T-helper 1 cell (primary cell): ENCODE data around the gene INCENP.
A peak's percentile ranks its signal among the peaks of the same experiment; 100 is the strongest.

Experiments used
- DNase-seq, 5 donors: peaks; one replicate each; pipeline ENCODE4 v3.0.0-alpha.2; 2012 to 2020

INCENP gene

GRCh38 chr11:62141111-62142042 lies 17.6 kb downstream of the INCENP start:
- DNase-seq, result no peak

DNA sequence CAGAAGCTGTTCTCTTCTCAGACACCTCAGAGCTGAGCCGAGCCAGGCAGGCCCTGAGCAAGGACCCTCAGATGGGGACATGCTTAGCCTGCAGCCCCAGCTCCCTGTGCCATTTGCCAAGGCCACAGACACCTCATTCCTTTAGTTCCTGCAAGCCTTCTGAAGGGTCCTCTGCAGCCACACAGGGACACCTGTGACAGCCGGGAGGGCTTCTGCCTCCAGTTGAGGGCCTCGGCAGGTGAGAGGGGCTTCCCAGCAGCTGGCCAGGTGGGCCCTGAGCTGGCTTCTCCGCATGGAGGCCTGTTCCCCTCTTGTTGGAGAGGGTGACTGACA lies 18.2 kb downstream of the INCENP start:
- no peak for DNase-seq

- no peak for DNase-seq
Observed at GRCh38 chr11:62142921-62143320, 19.1 kb downstream of the INCENP start.

DNA sequence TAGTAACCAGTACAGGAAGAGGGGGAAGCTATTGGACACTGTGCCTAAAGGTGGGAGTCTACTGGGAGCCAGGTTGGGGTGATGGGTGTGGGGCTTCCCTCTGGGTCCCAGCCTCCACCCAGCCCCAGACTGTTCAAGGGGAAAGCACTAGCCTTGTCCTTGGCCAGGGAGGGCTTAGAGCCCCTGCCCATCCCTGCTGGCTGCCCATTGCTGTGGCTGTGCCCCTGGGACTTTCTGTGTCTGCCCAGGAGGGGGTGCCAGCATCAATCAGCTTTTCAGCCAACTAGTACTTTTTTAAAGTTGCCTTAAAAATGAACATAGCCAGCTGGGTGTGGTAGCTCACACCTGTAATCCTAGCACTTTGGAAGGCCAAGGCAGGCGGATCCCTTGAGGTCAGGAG lies 19.9 kb downstream of the INCENP start:
- no peak for DNase-seq

DNA sequence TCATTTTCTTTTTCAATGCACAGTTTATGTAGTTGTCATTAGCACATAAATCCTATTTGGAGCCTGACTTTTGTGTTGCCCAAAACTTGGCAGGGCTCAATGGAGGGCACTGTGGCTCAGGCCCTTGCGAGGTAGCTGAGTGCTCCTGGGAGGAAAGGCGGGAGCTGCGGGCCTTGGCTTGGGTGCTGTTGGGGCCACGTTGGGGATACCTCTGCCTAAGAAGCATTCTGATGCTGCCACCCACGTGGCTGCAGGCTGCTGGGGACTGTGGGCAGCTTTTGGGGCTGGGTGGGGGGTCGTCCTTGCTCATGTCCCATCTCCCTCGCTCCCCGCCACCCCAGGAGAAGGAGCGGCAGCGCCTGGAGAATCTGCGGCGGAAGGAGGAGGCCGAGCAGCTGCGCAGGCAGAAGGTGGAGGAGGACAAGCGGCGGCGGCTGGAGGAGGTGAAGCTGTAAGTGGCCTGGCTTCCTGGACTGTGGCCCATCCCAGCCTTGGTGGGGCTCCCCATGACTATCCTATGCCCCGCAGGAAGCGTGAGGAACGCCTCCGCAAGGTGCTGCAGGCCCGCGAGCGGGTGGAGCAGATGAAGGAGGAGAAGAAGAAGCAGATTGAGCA lies 20.9 kb downstream of the INCENP start:
- no peak for DNase-seq

DNA sequence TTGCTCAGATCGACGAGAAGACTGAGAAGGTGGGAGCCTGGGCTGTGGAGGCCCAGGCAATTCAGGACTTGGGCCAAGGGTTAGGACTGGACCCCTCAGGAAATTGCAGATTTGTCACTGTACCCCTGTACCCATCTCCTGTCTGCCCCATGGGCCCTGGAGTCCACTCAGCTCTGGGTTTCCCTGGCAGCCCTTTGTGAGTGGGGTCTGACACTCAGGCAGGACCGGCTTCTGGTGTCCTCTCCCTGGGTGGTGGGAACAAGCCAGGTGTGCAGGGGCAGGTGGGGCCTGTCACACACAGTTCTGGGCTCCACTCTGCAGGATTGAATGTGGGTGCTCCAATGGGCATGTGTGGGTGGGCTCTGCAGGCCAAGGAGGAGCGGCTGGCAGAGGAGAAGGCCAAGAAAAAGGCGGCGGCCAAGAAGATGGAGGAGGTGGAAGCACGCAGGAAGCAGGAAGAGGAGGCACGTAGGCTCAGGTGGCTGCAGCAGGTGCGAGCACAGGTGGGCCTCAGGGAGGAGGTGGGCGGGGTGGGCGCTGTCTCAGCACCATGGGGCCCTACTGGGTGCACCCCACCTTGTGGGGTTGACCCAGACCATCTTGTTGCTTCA lies 21.6 kb downstream of the INCENP start:
- no peak for DNase-seq

DNA sequence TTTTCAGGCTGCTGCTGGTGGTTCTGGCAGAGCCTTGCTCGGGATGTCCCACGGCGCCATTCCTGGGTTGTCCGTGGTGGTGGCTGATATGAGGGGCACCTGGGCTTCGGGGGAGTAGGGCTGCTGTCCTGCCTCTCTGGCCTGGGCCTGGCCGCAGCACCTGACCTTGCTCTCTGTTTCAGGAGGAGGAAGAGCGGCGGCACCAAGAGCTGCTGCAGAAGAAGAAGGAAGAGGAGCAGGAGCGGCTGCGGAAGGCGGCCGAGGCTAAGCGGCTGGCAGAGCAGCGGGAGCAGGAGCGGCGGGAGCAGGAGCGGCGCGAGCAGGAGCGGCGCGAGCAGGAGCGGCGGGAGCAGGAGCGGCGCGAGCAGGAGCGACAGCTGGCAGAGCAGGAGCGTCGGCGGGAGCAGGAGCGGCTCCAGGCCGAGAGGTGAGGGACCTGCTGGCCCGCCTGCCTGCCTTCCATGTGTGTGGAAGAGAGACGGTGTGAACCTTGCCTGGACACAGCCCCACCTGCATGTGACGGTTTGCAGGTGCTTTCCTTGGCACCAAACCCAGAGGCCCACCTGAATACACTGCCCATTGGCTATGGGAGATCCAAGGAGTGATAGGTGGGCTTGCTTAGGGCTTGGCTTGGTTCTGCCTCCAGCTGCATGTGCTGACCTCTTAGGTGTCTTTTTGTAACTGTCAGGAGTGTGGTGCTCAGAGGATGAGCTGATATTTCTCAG lies 22.8 kb downstream of the INCENP start:
- no peak for DNase-seq

DNA sequence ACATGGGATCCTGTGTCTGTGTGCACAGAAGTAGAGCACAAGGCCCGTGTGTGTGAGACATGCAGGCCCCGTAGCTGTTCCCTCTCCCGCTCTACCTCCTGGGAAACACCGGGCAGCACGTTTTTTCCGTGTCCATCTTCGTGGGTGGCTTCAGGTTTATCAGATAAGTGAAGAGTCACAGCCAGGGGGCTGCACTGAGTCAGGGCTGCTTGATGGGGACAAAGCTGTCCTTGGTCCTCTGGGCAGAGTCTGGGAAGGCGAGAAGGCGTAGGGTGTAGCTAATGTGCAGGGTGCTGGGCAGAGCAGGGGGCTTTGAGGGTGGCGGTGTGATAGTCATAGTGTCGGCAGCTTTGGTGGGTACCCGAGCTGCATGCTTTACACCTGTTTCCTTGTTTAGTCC lies 23.7 kb downstream of the INCENP start:
- DNase-seq, result no peak

- no peak for DNase-seq
Observed at GRCh38 chr11:62148271-62148980, 24.6 kb downstream of the INCENP start.

DNA sequence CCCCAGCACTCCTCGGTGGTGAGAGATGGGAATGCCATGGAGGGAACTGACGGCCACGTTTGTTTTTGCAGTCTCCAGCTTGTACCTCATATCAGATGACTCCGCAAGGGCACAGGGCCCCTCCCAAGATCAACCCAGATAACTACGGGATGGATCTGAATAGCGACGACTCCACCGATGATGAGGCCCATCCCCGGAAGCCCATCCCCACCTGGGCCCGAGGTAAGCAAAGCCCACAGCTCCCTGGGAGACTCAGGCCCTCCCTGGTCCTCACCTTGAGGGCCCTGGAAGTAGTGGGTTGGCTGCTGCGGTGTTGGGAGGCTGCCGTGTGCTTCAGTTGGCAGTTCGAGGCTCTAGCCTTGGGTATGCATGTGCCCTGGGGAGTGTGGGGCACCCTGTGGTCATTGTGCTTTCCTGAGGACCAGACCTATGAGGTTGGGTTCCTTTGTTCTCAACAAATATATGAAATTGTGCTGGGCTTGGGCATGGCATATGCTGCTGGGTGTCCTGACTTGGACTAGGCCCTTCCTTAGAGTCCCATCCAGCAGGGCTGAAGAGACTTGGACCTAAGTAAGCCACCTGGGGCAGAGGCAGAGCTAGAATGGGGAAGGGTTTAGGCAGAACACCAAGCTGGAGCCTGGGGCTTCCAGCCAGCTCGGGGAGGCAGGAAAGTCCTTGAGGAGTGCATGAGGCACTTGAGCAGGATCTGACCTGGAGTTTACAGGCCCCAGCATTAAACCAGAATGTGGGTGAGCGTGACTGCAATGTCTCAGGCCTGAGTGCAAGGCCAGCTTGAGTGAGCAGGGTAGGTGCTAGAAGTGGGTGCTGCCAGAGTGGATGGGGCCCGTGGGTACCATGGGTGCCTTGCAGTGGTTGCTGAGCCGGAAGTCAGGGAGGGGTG lies 26.4 kb downstream of the INCENP start:
- no peak for DNase-seq

- DNase-seq, result no peak
Observed at GRCh38 chr11:62150887-62151736, 27.3 kb downstream of the INCENP start.

GRCh38 chr11:62151737-62152102 lies 27.9 kb downstream of the INCENP start:
- no peak for DNase-seq

- no peak for DNase-seq
Observed at GRCh38 chr11:62152245-62153086, 28.7 kb downstream of the INCENP start.

- no peak for DNase-seq
Observed at GRCh38 chr11:62153087-62153395, 29.2 kb downstream of the INCENP start.

GRCh38 chr11:62153617-62154016 lies 29.8 kb downstream of the INCENP start:
- no peak for DNase-seq

DNA sequence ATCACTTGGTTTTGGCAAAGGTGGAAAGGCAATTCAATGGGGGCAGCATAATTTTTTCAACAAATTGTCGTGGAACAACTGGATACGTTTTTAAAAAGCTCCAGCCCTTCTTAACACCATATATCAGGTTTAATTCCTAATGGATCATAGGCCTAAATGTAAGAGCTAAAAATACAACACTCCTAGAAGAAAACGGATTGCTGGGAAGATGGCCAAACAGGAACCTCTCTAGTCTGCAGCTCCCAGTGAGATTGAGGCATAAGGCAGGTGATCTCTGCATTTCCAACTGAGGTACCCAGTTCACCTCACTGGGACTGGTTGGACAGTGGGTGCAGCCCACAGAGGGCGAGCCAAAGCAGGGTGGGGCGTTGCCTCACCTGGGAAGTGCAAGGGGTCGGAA lies 33.8 kb downstream of the INCENP start:
- DNase-seq, result no peak

GRCh38 chr11:62166371-62166770 lies 42.6 kb downstream of the INCENP start:
- no peak for DNase-seq

GRCh38 chr11:62169448-62169847 lies 45.6 kb downstream of the INCENP start:
- no peak for DNase-seq

DNA sequence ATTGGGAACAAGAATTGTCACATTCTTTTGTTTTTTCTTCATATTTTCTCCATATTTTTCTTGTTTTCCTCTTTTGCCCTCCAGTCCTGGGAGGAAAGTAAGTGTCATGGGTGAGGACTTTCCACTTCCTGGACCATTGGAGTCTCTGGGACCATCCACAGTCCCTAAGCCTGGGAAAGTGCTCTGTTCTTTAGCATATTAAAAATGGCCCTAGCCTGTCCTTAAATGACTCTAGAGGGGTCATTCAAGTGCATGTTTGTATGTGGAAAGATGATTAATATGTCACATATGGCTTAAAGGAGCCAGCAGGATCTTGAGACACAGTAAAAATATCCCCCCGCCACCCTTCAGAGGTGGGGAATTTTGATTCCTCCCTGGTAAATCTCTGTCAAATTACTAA lies 46.1 kb downstream of the INCENP start:
- no peak for DNase-seq

DNA sequence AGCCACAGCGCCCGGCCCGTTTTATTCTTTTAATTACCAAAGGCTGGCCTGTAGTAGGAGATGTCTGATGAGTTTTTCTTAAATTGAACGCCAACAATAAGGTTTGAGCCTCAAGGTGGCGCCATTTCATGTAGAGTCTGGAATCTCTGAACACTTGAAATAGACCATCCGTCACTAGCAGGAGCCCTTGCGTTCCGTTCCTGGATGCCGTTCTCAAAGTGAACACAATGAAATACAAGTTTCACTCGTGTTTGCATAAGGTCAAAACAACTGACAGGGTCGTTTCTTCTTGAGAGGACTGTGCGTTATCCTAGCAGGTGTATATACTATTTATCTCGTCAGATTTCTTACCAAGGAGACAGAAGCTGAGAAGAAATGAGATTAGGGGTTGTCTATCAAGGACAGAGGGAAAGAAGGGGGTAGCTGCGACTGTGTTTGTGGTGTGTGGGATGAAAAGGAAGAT lies 47.5 kb downstream of the INCENP start:
- peak in 4 of 5 donors; percentile 45 to 69 (median 60) for DNase-seq
